Measurements from ENCODE around the gene ARID3C.

- no peak for TF ChIP-seq CTCF (conservative IDR thresholded peaks at IDR 0.05; ENCODE audit: low read length)
- no peak for TF ChIP-seq EZH2phosphoT487 (IDR thresholded peaks at IDR 0.05; ENCODE audit: borderline replicate concordance, low read depth, low read length)
Measured at GRCh38 chr9:34592895-34593601, 35.8 kb downstream of the ARID3C start.

Measured in OCI-LY7 (cell line).